Measurements from ENCODE around the gene U2AF2.
"Not testable (repeated sequence)": the region's sequence is repeated elsewhere in the genome, so short reads cannot be mapped to it uniquely, and the experiment has no call there.

Gene U2AF2

GRCh38 chr19:55712804-55713631 is 58.2 kb downstream of the U2AF2 start:
- DNase-seq (ENCODE audit: low read depth) = no peak

GRCh38 chr19:55716531-55716930 is 61.7 kb downstream of the U2AF2 start:
- no peak for DNase-seq (ENCODE audit: low read depth)

- no peak for DNase-seq (ENCODE audit: low read depth)
Measured at GRCh38 chr19:55717251-55717650, 62.4 kb downstream of the U2AF2 start.

- not testable (repeated sequence) for DNase-seq (ENCODE audit: low read depth)
Measured at GRCh38 chr19:55717879-55718711, 63.3 kb downstream of the U2AF2 start.

- DNase-seq (ENCODE audit: low read depth) = no peak
Measured at GRCh38 chr19:55720214-55720746, 65.4 kb downstream of the U2AF2 start.

GRCh38 chr19:55720801-55721200 is 66.0 kb downstream of the U2AF2 start:
- no peak for DNase-seq (ENCODE audit: low read depth)

- DNase-seq (ENCODE audit: low read depth) = no peak
Measured at GRCh38 chr19:55723491-55723890, 68.7 kb downstream of the U2AF2 start.

All from ELR (cell line).